Suprapubic skin (tissue), 4 donors: Measurements from ENCODE around the gene GTF3C2. TPM values are rescaled to one million over a fixed set of nuclear protein-coding genes. Genes with fewer than 3 reads are reported as not detected.

Source experiments
- DNase-seq, 2 donors: peaks; one replicate each; pipeline ENCODE4 v3.0.0-alpha.2; 2019; ENCODE audit warnings: low spot score in 2 of 2
- H3K27ac ChIP-seq: fragments of 200-600 bp; sonication (generic); one replicate; pipeline ENCODE4 v1.5.1; 2019
- H3K27me3 ChIP-seq: fragments of 200-600 bp; sonication (generic); one replicate; pipeline ENCODE4 v1.5.1; 2019
- H3K36me3 ChIP-seq: fragments of 200-600 bp; sonication (generic); one replicate; pipeline ENCODE4 v1.5.1; 2019
- H3K4me1 ChIP-seq: fragments of 200-600 bp; sonication (generic); one replicate; pipeline ENCODE4 v1.5.1; 2019
- H3K4me3 ChIP-seq: fragments of 200-600 bp; sonication (generic); one replicate; pipeline ENCODE4 v1.5.1; 2019; ENCODE audit warnings: mild to moderate bottlenecking
- H3K9me3 ChIP-seq: fragments of 200-600 bp; sonication (generic); one replicate; pipeline ENCODE4 v1.5.1; 2019
- EP300 ChIP-seq: sonication (generic); formaldehyde crosslinking; IDR thresholded peaks from one replicate; pipeline ENCODE4 v1.6.1; 2017; ENCODE audit warnings: antibody characterized with exemption
- POLR2A ChIP-seq, 2 donors: fragments of 450-650 bp; IDR thresholded peaks; one replicate each; pipeline ENCODE4 v1.6.1; 2017; ENCODE audit warnings: antibody characterized with exemption in 2 of 2, mild to moderate bottlenecking in 2 of 2, moderate library complexity in 2 of 2
- POLR2AphosphoS5 ChIP-seq, 3 donors: sonication (generic); formaldehyde crosslinking; IDR thresholded peaks; one replicate each; pipeline ENCODE4 v1.6.1; 2017; ENCODE audit warnings: antibody characterized with exemption in 3 of 3
- WGBS: methylation state at CpG from one replicate; pipeline ENCODE4 v1.1.5; 2018; 5-methylcytosine and 5-hydroxymethylcytosine counted together
- total RNA-seq, 4 donors: library from RNA; depleted of rRNA; stranded (reverse); fragments of >200 nt; gene quantifications; one replicate each; pipeline ENCODE4 v1.1.0, GENCODE V29; 2016
- TF ChIP-seq, protein P1 (sequence below), 2 donors: fragments of 200-600 bp in 1 of 2; fragments of 450-650 bp in 1 of 2; sonication (generic) in 1 of 2; IDR thresholded peaks; one replicate each; pipeline ENCODE4 v1.5.1; 2016 to 2019; ENCODE audit warnings: antibody characterized with exemption in 2 of 2, mild to moderate bottlenecking in 1 of 2, moderate library complexity in 1 of 2

The GTF3C2 gene
- total RNA-seq, 4 donors from 2014 or later = 53.8 to 160 (median 75.9) TPM

DNA sequence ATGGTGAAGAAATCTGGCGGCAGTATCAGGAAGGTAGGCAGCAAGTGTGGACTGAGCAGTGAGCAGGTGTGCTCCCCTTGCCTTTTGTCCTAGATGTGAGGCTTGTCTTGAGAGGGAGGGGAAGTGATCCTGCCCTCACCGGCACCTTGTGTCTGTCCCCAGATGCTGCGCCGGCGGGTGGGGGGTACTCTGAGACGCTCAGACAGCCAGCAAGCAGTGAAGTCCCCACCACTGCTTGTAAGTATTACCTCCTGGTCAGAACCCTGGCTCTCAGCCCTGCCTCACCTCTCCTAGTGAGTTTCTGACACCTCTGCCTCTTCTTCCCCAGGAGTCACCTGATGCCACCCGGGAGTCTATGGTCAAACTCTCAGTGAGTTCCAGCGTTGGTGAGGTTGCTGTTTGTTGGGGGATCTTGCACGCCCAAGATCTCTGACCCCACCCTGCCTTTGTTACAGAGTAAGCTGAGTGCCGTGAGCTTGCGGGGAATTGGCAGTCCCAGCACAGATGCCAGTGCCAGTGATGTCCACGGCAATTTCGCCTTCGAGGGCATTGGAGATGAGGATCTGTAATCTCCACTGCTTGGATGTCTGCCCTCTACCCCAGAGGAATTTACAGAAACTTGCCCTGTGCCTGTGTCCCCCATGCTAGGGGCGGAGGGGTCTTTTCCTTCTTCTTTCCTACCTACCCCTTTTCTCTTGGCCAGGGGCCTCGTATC, 19.7 kb upstream of the GTF3C2 start:
- H3K9me3 ChIP-seq = no peaks in the 10 kb centered on the region
- 85% methylated on average over 15 of the region's 16 CpGs for WGBS
- H3K27ac ChIP-seq = no peak overlapping the region
- peaks cover 53% of the 10 kb centered on the region for H3K36me3 ChIP-seq
- peaks cover 42% of the 10 kb centered on the region for H3K4me1 ChIP-seq
- no peak overlapping the region for H3K4me3 ChIP-seq
- TF ChIP-seq POLR2AphosphoS5 (IDR thresholded peaks at IDR 0.05) = no peak
- TF ChIP-seq POLR2A (IDR thresholded peaks at IDR 0.05) = no peak
- TF ChIP-seq, protein P1, sequence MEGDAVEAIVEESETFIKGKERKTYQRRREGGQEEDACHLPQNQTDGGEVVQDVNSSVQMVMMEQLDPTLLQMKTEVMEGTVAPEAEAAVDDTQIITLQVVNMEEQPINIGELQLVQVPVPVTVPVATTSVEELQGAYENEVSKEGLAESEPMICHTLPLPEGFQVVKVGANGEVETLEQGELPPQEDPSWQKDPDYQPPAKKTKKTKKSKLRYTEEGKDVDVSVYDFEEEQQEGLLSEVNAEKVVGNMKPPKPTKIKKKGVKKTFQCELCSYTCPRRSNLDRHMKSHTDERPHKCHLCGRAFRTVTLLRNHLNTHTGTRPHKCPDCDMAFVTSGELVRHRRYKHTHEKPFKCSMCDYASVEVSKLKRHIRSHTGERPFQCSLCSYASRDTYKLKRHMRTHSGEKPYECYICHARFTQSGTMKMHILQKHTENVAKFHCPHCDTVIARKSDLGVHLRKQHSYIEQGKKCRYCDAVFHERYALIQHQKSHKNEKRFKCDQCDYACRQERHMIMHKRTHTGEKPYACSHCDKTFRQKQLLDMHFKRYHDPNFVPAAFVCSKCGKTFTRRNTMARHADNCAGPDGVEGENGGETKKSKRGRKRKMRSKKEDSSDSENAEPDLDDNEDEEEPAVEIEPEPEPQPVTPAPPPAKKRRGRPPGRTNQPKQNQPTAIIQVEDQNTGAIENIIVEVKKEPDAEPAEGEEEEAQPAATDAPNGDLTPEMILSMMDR (IDR thresholded peaks at IDR 0.05) = no peak
- no peak for TF ChIP-seq EP300
- H3K27me3 ChIP-seq = no peaks in the 10 kb centered on the region
- no peak for DNase-seq

DNA sequence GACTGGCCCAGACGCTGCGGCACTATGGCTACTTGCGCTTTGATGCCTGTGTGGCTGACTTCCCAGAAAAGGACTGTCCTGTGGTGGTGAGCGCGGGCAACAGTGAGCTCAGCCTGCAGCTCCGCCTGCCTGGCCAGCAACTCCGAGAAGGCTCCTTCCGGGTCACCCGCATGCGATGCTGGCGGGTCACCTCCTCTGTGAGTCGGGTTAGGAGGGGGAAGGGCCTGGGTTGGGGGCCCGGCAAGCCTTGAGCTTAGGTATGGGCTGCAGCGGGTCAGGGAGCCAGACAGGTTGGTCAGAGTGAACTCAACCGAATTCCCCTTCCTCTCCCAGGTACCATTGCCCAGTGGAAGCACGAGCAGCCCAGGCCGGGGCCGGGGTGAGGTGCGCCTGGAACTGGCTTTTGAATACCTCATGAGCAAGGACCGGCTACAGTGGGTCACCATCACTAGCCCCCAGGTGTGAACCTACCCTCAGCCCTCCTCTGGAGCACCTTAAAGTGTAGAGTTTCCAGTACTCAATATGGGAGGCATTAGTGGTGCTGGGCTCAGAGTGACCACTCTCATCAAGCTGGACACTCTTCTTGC, 19.0 kb upstream of the GTF3C2 start:
- H3K27ac ChIP-seq = no peak overlapping the region
- TF ChIP-seq, protein P1 (IDR thresholded peaks at IDR 0.05) = no peak
- no peak for TF ChIP-seq POLR2AphosphoS5 (IDR thresholded peaks at IDR 0.05)
- no peak for TF ChIP-seq POLR2A (IDR thresholded peaks at IDR 0.05)
- TF ChIP-seq EP300 = no peak
- H3K36me3 ChIP-seq = peaks cover 53% of the 10 kb centered on the region
- no peaks in the 10 kb centered on the region for H3K27me3 ChIP-seq
- no peaks in the 10 kb centered on the region for H3K9me3 ChIP-seq
- peaks cover 42% of the 10 kb centered on the region for H3K4me1 ChIP-seq
- H3K4me3 ChIP-seq = no peak overlapping the region
- 98% methylated on average over 12 of the region's 20 CpGs for WGBS
- DNase-seq = no peak

DNA sequence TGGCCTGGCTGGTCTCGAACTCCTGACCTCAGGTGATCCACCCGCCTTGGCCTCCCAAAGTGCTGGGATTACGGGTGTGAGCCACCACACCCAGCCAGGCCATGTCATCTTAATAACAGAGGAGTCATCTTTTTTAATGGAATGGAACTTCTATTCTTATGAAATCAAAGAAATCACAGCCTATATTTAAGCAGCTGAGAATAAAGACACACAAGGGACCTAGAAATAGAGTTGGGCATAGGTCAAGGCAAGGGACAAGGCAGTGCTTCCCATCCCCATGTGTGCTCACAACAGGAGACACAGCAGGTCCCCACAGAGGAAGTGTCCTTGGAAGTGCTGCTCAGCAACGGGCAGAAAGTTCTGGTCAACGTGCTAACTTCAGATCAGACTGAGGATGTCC, 17.0 kb upstream of the GTF3C2 start:
- no peaks in the 10 kb centered on the region for H3K27me3 ChIP-seq
- TF ChIP-seq POLR2AphosphoS5 (IDR thresholded peaks at IDR 0.05) (no peak), EP300 (no peak), POLR2A (IDR thresholded peaks at IDR 0.05) (no peak)
- TF ChIP-seq, protein P1 (IDR thresholded peaks at IDR 0.05) = no peak
- H3K27ac ChIP-seq = no peak overlapping the region
- no peaks in the 10 kb centered on the region for H3K9me3 ChIP-seq
- WGBS = 89% methylated on average over 5 of the region's 5 CpGs
- no peak for DNase-seq
- H3K4me1 ChIP-seq = peaks cover 37% of the 10 kb centered on the region
- H3K36me3 ChIP-seq = peaks cover 54% of the 10 kb centered on the region
- no peak overlapping the region for H3K4me3 ChIP-seq

DNA sequence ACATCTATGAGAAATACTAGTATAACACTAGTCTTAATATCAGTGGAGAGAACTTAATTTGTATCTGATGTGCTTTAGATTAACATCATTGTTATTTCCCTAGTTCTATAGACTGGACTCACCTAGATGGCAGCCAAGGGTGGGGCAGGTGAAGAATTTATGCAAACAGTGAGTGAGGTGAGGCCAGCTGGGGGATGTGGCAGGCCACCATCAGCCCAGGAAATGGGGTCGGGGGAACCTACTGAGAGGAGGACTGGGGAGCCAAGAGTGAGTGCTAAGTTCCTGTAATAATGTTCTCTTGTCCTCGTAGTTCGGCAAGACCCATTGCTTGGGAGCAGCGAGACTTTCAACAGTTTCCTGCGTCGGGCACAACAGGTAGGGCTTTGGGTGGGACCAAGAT, 16.4 kb upstream of the GTF3C2 start:
- Histone ChIP-seq H3K4me3 (no peak overlapping the region), H3K36me3 (peaks cover 58% of the 10 kb centered on the region), H3K27ac (no peak overlapping the region), H3K4me1 (peaks cover 38% of the 10 kb centered on the region), H3K27me3 (no peaks in the 10 kb centered on the region), H3K9me3 (no peaks in the 10 kb centered on the region)
- TF ChIP-seq EP300 (no peak), POLR2A (IDR thresholded peaks at IDR 0.05) (no peak), POLR2AphosphoS5 (IDR thresholded peaks at IDR 0.05) (no peak)
- TF ChIP-seq, protein P1 (IDR thresholded peaks at IDR 0.05) = no peak
- WGBS = 92% methylated on average over 6 of the region's 6 CpGs
- no peak for DNase-seq

DNA sequence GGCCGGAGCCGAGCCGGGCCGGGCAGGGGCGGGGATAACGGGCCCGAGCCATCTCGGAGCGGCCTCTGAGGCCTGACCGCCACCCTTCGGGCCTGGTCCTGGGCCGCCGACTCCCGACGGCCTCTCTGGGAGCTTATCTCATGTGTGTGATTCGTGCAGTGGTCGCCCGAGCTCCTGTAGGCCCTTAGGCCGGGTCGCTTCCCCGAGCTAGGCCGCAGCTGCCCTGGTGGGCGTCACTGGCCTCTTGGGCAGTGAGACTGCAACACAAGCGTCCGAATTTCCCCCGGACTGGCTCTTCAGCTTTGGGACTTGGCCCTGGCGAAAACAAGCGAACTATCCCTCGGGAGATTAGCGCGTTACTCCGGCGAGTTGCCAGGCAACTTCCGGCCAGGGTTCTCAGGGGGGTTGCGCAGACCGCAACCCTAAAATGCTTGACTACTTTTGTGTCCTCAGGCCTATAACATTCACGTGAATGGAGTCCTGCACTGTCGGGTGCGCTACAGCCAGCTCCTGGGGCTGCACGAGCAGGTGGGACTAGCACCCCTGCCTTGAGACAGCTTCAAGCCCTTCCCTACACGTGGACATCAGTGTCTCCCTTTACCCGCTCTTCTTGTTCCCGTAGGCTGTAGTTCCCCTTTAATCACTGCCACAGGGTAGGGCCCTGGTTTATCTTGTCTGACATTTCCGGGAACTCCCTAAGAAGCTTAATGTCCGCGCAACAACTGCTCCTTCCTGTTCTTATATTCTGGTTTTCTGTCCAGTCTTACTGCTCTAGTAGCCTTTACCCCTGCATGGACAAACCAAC, 14.5 kb upstream of the GTF3C2 start:
- Histone ChIP-seq H3K27ac (peak overlapping the region; percentile 97), H3K4me1 (peaks cover 38% of the 10 kb centered on the region), H3K9me3 (no peaks in the 10 kb centered on the region), H3K27me3 (no peaks in the 10 kb centered on the region), H3K4me3 (peak overlapping the region; percentile 98), H3K36me3 (peaks cover 58% of the 10 kb centered on the region)
- no peak for TF ChIP-seq POLR2AphosphoS5 (IDR thresholded peaks at IDR 0.05)
- no peak for TF ChIP-seq POLR2A (IDR thresholded peaks at IDR 0.05)
- TF ChIP-seq, protein P1 (IDR thresholded peaks at IDR 0.05) = no peak
- no peak for TF ChIP-seq EP300
- 1% methylated on average over 39 of the region's 46 CpGs for WGBS
- DNase-seq = no peak
